HG02759 (cell line): ENCODE data around the gene SLC6A9.

Experiments used
- ATAC-seq: cut with Tn5 transposase; IDR thresholded peaks from one replicate; pipeline ENCODE4 v1.9.1; 2021; ENCODE audit warnings: mild to moderate bottlenecking, moderate library complexity; ENCODE audit not compliant: unreplicated experiment

The SLC6A9 gene

DNA sequence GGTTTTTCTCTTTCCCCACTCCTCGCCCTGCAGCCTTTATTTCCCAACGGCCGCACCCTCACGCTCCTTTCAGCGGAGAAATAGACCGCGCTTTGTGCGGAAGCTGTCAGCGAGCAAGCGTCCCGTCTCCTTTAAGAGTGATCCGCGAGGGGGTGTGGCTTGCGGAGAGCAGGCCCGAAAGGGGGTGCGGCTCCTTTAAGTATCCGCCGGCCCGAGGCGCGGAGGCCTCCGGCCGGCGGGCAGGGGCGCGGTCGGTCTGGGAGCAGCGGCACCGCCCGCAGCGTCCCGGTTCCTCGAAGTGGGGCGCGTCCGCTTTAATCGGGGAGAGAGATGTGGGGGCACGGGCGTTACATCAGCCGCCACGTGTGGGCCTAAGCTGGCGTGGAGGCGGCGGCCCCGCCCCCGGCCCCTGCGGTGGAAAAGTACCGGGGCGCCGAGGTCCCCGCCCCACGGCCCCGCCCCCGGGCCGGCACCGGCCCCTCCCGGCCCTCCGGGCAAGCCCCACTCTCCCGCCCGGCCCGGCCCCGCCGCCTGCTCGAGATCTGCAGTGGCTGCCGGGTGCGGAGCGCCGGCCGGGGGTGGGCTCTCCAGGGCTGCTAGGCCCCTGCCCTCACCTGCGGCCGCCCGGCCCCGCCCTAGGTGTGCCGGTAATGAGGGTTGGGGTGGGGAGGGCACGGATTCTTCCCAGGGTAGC is 1.2 kb downstream of the SLC6A9 start:
- peak; percentile 80 for ATAC-seq

DNA sequence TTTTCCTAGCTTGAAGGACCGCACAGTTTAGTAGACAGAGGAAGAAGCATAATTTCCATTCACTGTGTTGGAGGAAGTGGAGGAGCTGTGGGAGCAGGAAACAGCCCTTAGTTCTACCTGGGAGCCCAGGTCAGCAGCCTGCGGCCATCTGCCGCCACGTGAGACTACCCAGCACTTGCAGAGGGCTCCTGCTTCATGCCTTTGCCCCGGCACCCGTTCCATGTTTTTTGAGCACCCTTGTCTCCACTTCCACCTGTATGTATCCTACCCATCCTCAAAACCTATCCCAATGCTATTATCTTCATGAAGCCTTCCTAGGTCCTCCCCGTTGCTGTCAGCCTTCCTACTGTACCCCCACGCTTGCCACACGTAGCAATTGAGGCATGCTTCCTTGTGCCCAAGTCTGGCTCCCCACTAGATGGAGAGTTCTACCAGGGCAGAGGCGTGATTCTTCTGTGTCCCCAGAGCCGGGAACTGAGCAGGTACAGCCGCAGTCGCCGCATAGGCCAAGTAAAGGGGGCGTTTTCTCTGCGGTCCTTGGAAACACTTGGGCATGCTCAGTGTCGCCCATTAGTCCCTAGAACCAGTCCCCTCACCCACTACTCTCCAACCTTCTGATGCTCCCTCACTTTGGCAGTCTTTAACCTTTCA is 1.9 kb downstream of the SLC6A9 start:
- ATAC-seq, result peak; percentile 9

DNA sequence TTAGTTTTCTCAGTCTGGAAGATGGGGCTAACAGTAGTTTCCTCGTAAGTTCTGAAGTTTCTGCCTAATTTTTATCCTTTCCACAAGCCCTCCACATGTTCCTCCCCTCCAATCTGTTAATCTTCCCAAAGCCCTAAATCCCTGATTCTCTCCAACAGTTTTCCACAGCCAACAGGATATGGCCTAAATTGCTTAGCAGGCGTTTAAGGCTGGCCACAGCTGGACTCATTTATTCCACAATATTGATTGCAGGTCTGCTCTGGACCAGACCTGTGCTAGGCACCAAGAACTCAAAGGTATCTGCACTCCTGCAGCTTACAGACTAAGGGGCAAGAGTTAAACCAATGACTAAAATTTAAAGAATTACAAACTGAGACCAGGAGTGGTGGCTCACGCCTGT is 3.9 kb downstream of the SLC6A9 start:
- no peak for ATAC-seq

DNA sequence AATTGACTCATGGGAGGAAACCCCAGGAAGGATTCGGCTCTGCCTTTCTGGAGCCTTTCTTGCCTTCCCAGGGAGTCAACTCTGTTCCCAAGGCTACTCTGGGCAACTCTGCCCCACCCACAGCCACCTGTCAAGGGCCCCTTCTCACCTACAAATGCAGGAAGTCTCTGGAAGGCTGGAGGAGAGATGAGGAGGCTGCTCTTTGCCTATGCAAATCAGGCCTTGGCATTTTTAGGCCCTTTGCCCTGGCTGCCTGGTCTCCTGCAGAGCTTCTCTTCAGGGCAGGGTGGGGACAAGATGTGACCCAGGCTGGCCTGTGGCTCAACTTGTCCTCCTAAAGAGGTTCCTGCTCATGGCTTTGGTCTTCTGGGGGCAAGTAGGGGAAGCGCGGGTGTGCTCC is 5.4 kb downstream of the SLC6A9 start:
- ATAC-seq, result no peak

DNA sequence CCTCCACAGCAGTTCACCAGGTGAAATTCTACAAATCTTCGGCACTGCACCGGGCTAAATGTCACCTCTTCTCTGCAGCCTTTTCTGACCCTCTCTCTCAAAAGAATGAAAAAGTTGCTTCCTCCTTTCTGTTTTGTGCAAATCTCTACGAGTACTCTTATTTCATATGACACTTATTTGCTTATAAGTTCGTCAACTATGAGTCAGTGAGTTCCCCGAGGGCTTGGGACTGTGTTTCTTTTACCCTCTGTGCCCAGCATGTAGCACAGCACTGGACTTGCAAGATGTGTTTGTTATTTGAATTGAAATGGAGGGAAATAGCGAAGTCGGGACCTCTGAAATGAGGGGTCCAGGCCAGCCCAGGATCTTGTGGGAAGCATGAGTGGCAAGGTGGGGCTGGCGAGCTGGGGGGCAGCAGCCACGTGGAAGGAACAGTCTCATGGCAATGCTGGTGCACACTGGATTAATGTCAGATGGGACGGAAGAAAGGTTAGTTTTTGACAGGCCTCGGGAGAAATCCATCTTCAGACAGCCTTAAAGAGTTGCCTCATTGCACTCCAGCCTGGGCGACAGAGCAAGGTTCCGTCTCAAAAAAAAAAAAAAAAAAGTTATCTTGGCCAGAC is 6.2 kb downstream of the SLC6A9 start:
- no peak for ATAC-seq

DNA sequence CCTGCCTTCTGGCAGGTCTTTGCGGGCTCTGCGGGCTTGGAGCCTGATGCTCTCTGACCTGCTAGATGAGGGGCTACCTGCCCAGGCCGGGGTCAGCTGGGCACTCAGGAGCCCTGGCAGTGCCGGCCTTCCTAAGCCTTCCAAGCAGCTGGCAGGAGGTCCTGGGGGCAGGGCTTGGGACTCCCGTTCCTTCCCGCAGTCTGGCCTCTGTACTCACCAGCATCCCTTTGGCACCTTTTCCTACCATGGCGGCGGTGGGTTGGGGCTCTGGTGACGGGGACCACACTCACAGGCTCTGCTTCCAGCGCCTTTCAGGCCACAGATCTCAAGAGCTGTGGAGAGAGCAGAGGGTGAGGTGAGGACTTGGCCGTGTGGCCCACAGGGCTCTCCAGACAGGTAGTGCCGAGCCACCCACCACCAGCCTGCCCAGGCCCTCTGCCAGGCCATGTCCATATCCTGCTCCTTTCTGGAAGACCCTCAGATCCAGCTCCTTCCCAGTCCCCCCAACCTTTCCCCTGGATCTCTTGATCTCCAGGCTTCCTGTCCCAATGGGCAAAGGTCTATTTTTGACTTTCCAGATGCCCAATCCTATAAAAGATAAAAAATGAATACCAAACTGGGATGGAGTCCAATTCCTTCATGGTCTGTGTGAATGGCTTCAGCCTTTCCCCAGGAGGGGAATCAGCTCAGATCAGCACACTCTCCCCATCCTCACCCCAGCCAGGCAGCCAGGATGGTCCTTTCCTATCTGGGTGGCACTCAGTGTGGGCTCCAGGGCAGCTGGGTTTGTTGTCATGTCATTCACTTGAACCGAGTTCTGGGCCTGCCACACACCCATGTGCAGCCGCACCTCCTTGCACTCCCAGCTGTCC is 7.0 kb downstream of the SLC6A9 start:
- no peak for ATAC-seq

DNA sequence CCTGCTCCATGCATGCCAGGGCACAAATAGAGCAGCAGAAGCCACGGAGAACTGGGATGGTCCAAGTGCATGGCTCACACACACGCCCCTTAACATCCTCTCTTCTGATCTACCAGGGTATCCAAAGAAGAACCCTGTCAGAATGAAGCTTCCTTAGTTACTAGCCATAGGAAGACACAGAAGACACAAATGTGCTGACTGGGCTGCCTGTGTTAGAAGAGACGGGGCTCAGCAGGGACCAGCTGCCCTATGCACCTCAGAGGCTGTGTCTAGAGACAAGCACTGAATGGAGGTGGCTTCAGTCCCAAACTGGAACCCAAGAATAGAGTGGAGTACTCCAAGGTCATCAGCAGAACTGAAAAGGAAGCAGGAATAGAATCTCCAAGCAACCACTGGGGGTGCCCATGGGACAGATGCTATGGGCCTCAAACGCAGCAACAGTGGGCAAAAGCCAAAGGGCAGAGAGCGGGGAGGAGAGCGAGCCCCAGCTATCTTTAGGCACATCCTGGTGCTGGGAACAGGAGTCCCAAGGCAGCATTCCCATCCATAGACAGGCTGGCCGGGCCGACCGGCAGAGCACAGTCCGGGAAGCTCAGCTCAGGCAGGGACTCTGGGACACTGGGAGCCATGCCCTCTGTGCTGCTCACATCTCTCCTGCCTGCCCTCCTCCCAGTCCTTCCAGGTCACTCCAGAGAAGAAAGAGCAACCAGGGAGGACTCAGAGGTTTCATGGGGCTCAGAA is 9.5 kb downstream of the SLC6A9 start:
- ATAC-seq, result no peak

DNA sequence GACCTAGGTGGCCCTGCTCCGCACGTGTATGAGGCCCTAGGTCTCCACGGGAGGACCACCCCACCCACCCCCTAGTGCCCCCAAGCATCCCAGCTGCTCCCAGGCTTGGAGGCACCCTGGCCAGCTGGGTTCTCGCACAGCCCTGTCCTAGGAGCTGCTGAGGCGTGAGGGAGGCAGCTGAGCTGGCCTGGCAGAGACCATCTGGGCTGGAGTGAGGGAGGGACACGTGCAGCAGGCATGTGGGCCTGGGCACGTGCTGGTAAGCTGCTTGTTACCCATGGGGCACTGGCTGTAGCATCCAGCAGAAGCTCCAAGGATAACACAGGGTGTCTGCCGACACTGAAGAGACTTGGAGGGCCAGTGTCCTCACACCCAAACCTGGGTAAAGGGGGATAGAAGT is 10.1 kb downstream of the SLC6A9 start:
- no peak for ATAC-seq

DNA sequence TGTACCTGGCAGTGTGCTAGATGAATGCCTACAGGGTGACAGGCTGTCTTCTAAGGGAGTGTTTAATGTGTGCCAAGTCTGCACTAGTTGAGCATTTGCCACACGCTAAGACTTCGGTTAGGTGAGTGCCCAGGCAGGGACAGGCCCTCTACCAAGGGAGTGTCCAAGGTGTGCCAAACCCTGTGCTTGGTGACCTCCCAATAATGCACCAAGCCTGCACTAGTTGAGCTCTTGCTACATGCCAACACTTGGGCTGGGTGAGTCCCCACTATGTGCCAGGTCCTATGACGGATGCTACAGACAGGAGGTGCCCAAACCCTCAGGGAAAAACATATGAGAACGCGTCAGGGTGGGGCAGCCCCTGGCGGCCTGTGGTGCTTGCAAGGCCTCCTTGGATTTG is 10.8 kb downstream of the SLC6A9 start:
- no peak for ATAC-seq

DNA sequence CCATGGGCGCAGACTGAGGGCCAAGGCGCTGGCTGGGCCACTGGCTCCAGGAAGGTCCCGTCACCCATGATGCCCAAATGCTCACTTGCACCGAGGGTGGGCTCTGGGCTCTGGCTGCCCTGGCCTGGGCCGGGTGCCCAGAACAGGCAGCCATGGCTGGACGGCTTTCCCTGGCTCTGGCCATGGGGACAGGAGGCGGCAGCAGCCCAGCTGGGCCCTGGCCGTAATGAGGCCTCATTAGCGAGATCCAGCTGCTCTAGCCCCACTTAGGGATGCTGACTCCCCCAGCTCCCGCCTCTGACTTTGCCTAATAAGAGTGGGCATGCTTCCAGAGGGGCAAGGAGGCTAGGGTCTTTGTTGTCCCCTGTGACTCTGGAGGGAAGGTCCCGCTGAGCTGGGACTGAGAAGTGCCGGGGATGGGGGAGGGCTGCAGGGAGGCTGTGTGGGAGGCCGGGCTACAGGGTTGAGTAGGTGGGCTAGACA is 11.8 kb downstream of the SLC6A9 start:
- ATAC-seq, result no peak

DNA sequence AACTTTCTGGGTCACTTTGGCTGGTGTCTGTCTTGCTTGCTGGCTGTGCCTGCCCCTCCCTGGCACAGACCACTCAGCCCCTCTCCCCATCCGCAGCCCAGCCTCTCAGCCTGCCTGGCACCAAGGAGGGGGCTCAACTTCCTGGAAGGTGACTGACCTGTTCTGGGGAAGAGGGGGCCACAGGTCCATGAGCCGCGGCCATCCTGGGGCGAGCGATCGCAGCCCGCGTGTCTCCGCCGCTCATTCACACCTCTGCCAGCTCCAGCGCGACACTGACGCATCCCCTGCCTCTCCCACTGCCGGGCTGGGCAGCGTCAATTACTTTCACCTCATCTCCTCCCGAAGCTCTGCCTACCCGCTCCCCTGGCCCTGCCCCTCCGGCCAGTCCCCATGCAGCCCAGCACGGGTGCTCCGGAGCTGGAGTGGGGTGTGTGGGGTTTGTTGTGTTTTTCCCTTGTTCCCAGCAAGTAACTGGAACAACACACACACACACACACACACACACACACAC is 14.3 kb downstream of the SLC6A9 start:
- no peak for ATAC-seq

DNA sequence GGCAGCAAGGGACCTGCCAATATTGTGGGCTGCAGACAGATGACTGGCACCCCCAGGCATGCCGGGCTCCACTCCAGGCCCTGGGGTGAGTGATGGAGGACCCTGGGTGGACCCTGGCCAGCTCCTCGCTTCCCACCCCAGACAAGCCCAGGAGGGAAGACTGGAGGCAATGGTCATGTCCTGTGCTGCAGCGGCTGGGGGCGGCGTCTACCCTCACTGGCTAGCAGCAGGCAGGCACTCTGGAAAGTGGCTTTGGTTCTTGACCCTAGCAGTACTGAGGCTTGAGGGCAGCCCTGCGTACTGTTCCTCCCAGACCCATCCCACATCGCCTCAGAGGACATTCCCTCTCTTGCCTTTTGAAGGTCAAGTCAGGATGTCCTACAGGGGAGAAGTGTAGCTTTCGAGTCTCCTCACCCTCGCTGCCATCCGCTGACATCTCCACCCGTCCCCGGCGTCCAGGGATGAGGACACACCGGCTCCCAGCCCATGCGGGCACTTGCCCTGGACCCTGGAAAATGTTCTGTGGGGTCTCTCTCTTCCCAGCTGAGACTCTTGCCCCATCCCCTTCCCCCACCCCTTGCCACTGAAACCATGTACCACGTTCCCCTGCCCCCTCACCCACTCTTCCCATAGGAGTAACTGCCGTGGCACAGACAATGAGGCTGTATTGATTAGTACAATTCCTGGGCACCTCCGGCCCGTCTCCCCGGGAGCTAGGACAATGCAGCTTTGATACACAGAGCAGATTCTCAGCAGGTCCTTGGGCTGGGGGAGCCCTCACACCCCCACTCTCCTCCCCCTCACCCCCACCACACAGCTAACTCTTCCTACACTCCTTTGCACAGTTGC is 15.0 kb downstream of the SLC6A9 start:
- ATAC-seq, result no peak

DNA sequence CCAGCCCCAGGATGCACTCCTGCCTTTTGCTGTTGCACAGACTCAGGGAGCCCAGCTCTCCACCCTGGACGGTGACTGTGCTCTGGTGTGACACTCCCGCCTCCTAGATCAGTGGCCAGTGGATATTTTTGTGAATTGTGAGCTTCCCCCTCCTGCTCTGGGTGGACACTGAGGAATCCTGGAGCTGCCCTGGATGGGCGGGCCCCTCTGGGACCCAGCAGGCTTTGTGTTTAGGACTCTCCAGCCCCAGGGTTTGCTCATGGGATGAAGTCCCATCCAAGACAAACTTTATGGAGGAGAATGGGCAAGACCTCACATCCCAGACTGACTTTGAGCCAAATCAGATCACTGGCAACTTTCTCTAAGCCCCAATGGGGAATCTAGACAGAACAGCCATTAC is 16.1 kb downstream of the SLC6A9 start:
- ATAC-seq, result no peak

DNA sequence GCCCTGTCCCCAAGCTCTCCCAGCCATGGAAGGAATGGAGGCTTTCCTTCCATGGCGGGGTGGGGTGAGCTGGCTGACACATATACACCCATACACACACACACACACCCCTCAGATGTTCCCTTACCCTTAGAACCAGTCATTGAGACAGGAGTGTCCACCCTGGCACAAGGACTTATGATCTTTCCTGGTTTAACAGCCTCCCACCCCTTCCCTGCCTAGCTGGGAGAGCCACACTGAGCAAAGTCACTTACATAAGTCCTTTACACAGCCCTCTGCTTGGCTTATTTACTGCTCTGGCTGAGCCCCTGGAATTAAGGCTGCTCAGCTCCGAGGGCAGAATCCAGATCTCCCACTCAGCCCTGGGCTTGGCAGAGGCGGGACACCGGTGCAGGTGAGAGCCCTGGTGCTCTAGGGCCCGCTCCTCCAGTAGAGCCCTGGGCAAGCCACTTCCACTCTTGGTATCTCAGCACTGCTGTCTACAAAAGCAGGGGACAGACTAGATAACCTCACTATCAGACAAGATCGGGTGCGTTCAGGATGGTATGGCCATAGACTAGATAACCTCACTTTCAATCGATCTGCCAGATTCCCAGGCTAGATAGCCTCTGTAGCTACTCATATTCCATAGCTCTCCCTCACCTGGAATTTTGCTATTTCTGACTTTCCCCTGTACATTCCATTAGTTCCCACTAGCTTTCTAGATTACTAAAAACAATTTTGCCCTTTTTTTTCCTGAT is 16.7 kb downstream of the SLC6A9 start:
- no peak for ATAC-seq

DNA sequence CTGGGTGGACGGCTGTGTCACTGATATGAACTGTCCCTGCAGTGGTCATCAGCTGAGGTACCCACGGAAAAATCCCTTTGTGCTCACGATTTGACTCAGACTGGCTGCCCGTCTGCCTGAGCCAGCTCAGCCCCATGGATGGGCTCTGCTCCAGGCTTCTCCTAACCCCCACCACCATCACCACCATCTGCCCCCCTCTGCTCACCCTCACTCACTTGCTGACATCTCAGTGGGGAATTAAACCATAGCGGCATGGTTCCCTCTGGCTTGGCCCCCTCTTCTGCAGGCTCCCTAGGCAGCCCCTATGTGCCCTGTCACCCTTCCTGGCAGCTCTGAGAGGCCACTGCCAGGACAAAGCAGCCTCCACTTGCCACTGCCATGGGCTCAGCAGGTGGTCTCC is 17.3 kb downstream of the SLC6A9 start:
- no peak for ATAC-seq

DNA sequence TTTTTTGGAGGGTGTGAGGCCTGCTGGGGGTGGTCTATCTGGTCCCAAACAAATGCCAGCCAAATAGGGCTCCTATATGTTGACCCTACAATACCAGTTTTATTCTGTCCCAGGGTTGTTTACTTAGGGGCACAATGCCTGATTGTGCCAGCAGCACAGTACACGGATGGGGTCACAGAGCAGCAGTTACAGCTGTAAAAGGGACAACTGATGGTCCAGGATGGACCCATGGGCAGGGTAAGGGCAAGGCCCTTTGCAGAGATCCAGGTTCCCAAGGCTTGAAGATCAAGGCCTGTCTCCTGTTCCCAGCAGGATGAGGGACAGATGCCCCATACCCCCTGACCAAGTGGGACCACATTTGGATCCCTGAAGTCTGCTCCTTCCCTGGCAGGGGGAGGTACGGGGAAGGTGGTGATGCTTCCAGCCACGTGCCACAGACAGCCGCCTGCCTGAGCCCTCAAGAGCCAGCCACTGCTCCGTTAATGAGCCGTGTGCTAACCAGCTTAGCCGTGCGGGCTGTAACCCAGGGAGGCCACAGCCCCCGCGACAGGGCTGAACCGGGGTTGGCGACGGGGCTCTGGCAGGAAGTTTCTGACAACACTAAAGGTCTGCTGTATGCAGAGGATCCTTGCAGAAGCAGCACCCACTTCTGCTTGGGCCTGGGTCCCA is 18.2 kb downstream of the SLC6A9 start:
- no peak for ATAC-seq

DNA sequence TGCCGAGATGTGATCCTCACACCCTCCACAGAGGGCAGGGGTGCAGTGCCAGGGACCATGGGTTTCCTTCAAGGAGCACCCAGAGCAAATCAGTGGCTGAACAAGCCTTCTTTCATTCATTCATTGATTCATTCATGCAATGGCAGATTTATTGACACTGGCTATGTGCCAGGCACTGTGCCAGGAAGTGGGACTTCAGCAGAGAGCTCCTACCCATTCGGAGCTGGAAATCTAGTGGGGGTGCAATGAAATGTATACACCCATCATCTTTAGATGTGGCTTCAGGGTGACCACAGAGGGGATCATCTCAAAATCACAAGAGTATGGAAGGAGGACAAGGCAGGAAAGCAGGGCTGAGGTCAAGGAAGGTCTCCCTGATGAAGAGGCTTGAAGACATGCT is 18.9 kb downstream of the SLC6A9 start:
- no peak for ATAC-seq

DNA sequence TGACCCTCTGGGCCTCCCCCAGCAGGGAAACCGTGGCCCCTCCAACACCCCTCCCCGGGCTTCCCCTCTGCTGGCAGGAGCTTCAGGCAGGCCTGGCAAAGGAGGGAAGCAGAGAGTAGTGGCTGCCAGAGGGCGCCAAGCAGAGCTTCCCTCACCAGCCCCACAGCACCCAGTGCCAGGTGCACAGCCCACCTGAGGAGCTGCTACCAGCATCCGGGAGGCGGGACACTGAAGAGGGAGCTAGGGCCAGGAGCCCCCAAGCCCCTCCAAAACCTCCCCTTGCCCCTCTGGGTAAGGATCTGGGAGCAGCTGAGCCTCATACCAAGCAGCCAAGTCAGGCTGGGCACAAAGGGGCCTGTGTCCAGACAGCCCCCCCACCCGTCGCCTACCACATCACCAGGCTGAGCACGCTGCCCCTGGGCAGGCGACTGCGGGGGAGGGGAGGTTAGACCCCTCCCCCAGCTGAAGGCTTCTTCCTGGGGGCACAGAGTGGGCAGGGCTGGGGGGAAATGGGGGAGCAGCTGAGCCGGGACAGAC is 20.3 kb downstream of the SLC6A9 start:
- no peak for ATAC-seq
